CD14-positive monocyte (primary cell): ENCODE results near the gene PRKAR1B. TPM values are rescaled to one million over a fixed set of nuclear protein-coding genes. Genes with fewer than 3 reads are reported as not detected.

Source experiments
- DNase-seq, 3 donors: peaks; one replicate each; pipeline ENCODE4 v3.0.0-alpha.2; 2011 to 2022
- H2AFZ ChIP-seq: 2 replicates; pipeline ENCODE4 v1.6.0; 2012; ENCODE audit warnings: mild to moderate bottlenecking, low read depth, low read length, inconsistent platforms; ENCODE audit not compliant: insufficient read depth, poor library complexity, severe bottlenecking
- H3K27ac ChIP-seq, 2 donors: 1 replicate in 1 of 2; 2 replicates in 1 of 2; pipeline ENCODE4 v1.5.1; 2012 to 2013; ENCODE audit warnings: low read length in 2 of 2, control low read depth in 1 of 2, inconsistent platforms in 1 of 2, low read depth in 1 of 2, mild to moderate bottlenecking in 1 of 2
- H3K27me3 ChIP-seq, 2 donors: one replicate each; pipeline versions ENCODE4 v1.6.0 to v1.6.1; 2011 to 2013; ENCODE audit warnings: low read length in 2 of 2; ENCODE audit not compliant: control insufficient read depth in 2 of 2, insufficient read depth in 2 of 2
- H3K36me3 ChIP-seq, 2 donors: replicated peaks in 1 of 2; 1 replicate in 1 of 2; 2 replicates in 1 of 2; pipeline versions ENCODE4 v1.5.1 to v1.6.1; 2012 to 2013; ENCODE audit warnings: low read length in 2 of 2, control low read depth in 1 of 2, inconsistent platforms in 1 of 2, mild to moderate bottlenecking in 1 of 2; ENCODE audit not compliant: insufficient read depth in 2 of 2, control insufficient read depth in 1 of 2
- H3K4me1 ChIP-seq, 2 donors: 1 replicate in 1 of 2; 2 replicates in 1 of 2; pipeline versions ENCODE4 v1.5.1 to v1.6.1; 2012 to 2013; ENCODE audit warnings: low read length in 2 of 2, control low read depth in 1 of 2, inconsistent platforms in 1 of 2, mild to moderate bottlenecking in 1 of 2, moderate library complexity in 1 of 2; ENCODE audit not compliant: insufficient read depth in 2 of 2, control insufficient read depth in 1 of 2
- H3K4me2 ChIP-seq: replicated peaks from 2 replicates; pipeline ENCODE3; 2012; ENCODE audit warnings: low read length, moderate library complexity, mild to moderate bottlenecking; ENCODE audit not compliant: poor library complexity, severe bottlenecking; ENCODE audit errors: extremely low read depth
- H3K4me3 ChIP-seq, 3 experiments: fragments of 200-600 bp in 1 of 3; sonication (generic) in 1 of 3; replicated peaks in 1 of 3; 1 replicate in 2 of 3; 2 replicates in 1 of 3; pipeline ENCODE4 v1.5.1; 2011 to 2013; ENCODE audit warnings: low read length in 3 of 3, mild to moderate bottlenecking in 3 of 3, control low read depth in 2 of 3, low read depth in 2 of 3, inconsistent platforms in 1 of 3, moderate library complexity in 1 of 3
- H3K79me2 ChIP-seq: 2 replicates; pipeline ENCODE4 v1.6.0; 2012; ENCODE audit warnings: mild to moderate bottlenecking, control low read depth, inconsistent platforms, low read length, moderate library complexity; ENCODE audit not compliant: insufficient read depth
- H3K9ac ChIP-seq: 2 replicates; pipeline ENCODE4 v1.6.0; 2017; ENCODE audit warnings: low read length, mild to moderate bottlenecking; ENCODE audit not compliant: insufficient read depth, poor library complexity, severe bottlenecking
- H3K9me3 ChIP-seq, 2 donors: replicated peaks in 1 of 2; 1 replicate in 1 of 2; 2 replicates in 1 of 2; pipeline versions ENCODE4 v1.5.1 to v1.6.1; 2012 to 2013; ENCODE audit warnings: low read length in 2 of 2, control low read depth in 1 of 2; ENCODE audit not compliant: control insufficient read depth in 1 of 2, insufficient read depth in 1 of 2
- H4K20me1 ChIP-seq: 2 replicates; pipeline ENCODE4 v1.6.0; 2012; ENCODE audit warnings: mild to moderate bottlenecking, low read length, control low read depth, moderate library complexity; ENCODE audit not compliant: insufficient read depth
- H3K27ac Mint-ChIP-seq, 7 donors: one replicate each; pipeline ENCODE4 v1.8.0; 2020; ENCODE audit warnings: mild to moderate bottlenecking in 7 of 7, mixed read lengths in 7 of 7, moderate library complexity in 6 of 7, inconsistent platforms in 2 of 7
- H3K27me3 Mint-ChIP-seq, 3 donors: one replicate each; pipeline ENCODE4 v1.8.0; 2021 to 2022; ENCODE audit warnings: low read depth in 3 of 3, mild to moderate bottlenecking in 3 of 3, mixed read lengths in 3 of 3, moderate library complexity in 3 of 3, inconsistent platforms in 1 of 3
- H3K36me3 Mint-ChIP-seq, 2 donors: one replicate each; pipeline ENCODE4 v1.8.0; 2020; ENCODE audit warnings: mixed read lengths in 2 of 2, inconsistent platforms in 1 of 2, mild to moderate bottlenecking in 1 of 2
- H3K4me1 Mint-ChIP-seq: one replicate; pipeline ENCODE4 v1.8.0; 2020; ENCODE audit warnings: mild to moderate bottlenecking, mixed read lengths
- H3K4me3 Mint-ChIP-seq, 2 donors: one replicate each; pipeline ENCODE4 v1.8.0; 2020; ENCODE audit warnings: mild to moderate bottlenecking in 2 of 2, mixed read lengths in 2 of 2, moderate library complexity in 1 of 2
- H3K9me3 Mint-ChIP-seq, 7 donors: one replicate each; pipeline ENCODE4 v1.8.0; 2020 to 2022; ENCODE audit warnings: mixed read lengths in 7 of 7, mild to moderate bottlenecking in 6 of 7, moderate library complexity in 6 of 7, inconsistent platforms in 2 of 7
- CTCF ChIP-seq: fragments of 200-600 bp; IDR thresholded peaks from one replicate; pipeline ENCODE4 v1.8.0; 2022; ENCODE audit warnings: antibody characterized with exemption, mild to moderate bottlenecking
- WGBS: methylation state at CpG from one replicate; pipeline ENCODE4 v1.1.5; 2013; ENCODE audit warnings: missing lambda C conversion rate; ENCODE audit not compliant: insufficient coverage; 5-methylcytosine and 5-hydroxymethylcytosine counted together
- intact Hi-C, 2 donors: fragments of 100-400 bp; cut with micrococcal nuclease; formaldehyde crosslinking; loops; one replicate each; pipeline versions ENCODE4 v1.15.0 to v1.15.1; 2023
- polyA plus RNA-seq, 3 donors: library from polyadenylated mRNA; depleted of rRNA in 1 of 3; unstranded in 2 of 3; stranded (reverse) in 1 of 3; fragments of 300-500 nt in 2 of 3; fragments of >200 nt in 1 of 3; fragmentation: Illumina TruSeq in 2 of 3; gene quantifications; 1 replicate in 2 of 3; 2 replicates in 1 of 3; pipeline ENCODE4 v1.2.3, GENCODE V29; 2012 to 2021

Gene PRKAR1B
- polyA plus RNA-seq, 3 donors = 0.94 to 2.1 (median 1.1) TPM

GRCh38 chr7:555551-556160 lies 171.4 kb downstream of the PRKAR1B start:
- Mint-ChIP-seq H3K27me3 (peaks cover 3 to 5% (median 3%) of the 10 kb centered on the region in 3 donors), H3K36me3 (no peaks in the 10 kb centered on the region), H3K27ac (peak overlapping the region in 1 of 7 donors; percentile 53), H3K4me1 (no peaks in the 10 kb centered on the region), H3K4me3 (no peak overlapping the region), H3K9me3 (peaks cover 0 to 8% (median 3%) of the 10 kb centered on the region in 7 donors)
- Histone ChIP-seq H3K36me3 (no peaks in the 10 kb centered on the region), H3K9ac (no peak overlapping the region), H3K9me3 (no peaks in the 10 kb centered on the region), H3K27me3 (no peaks in the 10 kb centered on the region), H3K4me2 (no peak overlapping the region), H3K79me2 (no peaks in the 10 kb centered on the region), H2AFZ (no peak overlapping the region), H3K4me3 (no peak overlapping the region), H3K4me1 (no peaks in the 10 kb centered on the region), H4K20me1 (no peaks in the 10 kb centered on the region), H3K27ac (no peak overlapping the region)
- no peak for TF ChIP-seq CTCF
- DNase-seq = no peak
- 97% methylated on average over 17 of the region's 18 CpGs for WGBS
- intact Hi-C loops = no loop called here

- Histone ChIP-seq H3K4me3 (no peak overlapping the region), H3K4me2 (no peak overlapping the region), H3K27me3 (no peaks in the 10 kb centered on the region), H3K79me2 (no peaks in the 10 kb centered on the region), H3K4me1 (no peaks in the 10 kb centered on the region), H3K9me3 (no peaks in the 10 kb centered on the region), H4K20me1 (no peaks in the 10 kb centered on the region), H2AFZ (no peak overlapping the region), H3K9ac (no peak overlapping the region), H3K36me3 (no peaks in the 10 kb centered on the region), H3K27ac (no peak overlapping the region)
- peaks cover 1 to 5% (median 3%) of the 10 kb centered on the region in 3 donors for H3K27me3 Mint-ChIP-seq
- H3K4me1 Mint-ChIP-seq = no peaks in the 10 kb centered on the region
- H3K9me3 Mint-ChIP-seq = peaks cover 0 to 6% (median 2%) of the 10 kb centered on the region in 7 donors
- no peak for TF ChIP-seq CTCF
- H3K27ac Mint-ChIP-seq = no peak overlapping the region
- DNase-seq = no peak
- intact Hi-C loops = no loop called here
- 97% methylated on average over 11 of the region's 18 CpGs for WGBS
- no peaks in the 10 kb centered on the region for H3K36me3 Mint-ChIP-seq
- H3K4me3 Mint-ChIP-seq = no peak overlapping the region
Measured at GRCh38 chr7:553636-554111, 173.4 kb downstream of the PRKAR1B start.
